Naive thymus-derived CD4-positive, alpha-beta T cell (primary cell): ENCODE measurements around the gene BOLA2B. TPM values are rescaled to one million over a fixed set of nuclear protein-coding genes. Genes with fewer than 3 reads are reported as not detected.

Experiments used
- ATAC-seq: fragments of 150-1000 bp; cut with Tn5 transposase; 2 replicates; pipeline ENCODE4 v1.10.0; 2021; ENCODE audit warnings: mild to moderate bottlenecking, moderate library complexity
- CTCF ChIA-PET: fragments of 350-600 bp; sonication (Branson Sonifier 250); formaldehyde crosslinking; loops from one replicate; lab custom pipeline; 2021; ENCODE audit warnings: antibody characterized with exemption; lab: Charles Lee
- POLR2A ChIA-PET: fragments of 350-600 bp; sonication (Branson Sonifier 250); formaldehyde crosslinking; loops from one replicate; lab custom pipeline; 2021; ENCODE audit warnings: antibody characterized with exemption, inconsistent platforms; lab: Charles Lee
- DNase-seq, 9 donors: peaks; one replicate each; pipeline versions ENCODE4 v3.0.0 to v3.0.0-alpha.2; 2020 to 2022; ENCODE audit warnings: mixed read lengths in 1 of 9
- H3K27ac ChIP-seq: one replicate; pipeline ENCODE4 v1.7.0; 2013; ENCODE audit warnings: mild to moderate bottlenecking, low read depth, low read length, moderate library complexity
- H3K27me3 ChIP-seq, 2 donors: one replicate each; pipeline ENCODE4 v1.7.0; 2013; ENCODE audit warnings: low read length in 2 of 2, mild to moderate bottlenecking in 2 of 2, moderate library complexity in 2 of 2; ENCODE audit not compliant: control insufficient read depth in 2 of 2, insufficient read depth in 2 of 2
- H3K36me3 ChIP-seq, 3 experiments: 1 replicate in 2 of 3; 2 replicates in 1 of 3; pipeline ENCODE4 v1.7.0; 2013; ENCODE audit warnings: low read length in 3 of 3, mild to moderate bottlenecking in 3 of 3, moderate library complexity in 1 of 3; ENCODE audit not compliant: insufficient read depth in 3 of 3, control insufficient read depth in 2 of 3
- H3K4me1 ChIP-seq, 2 donors: one replicate each; pipeline ENCODE4 v1.7.0; 2013; ENCODE audit warnings: low read length in 2 of 2, mild to moderate bottlenecking in 2 of 2, moderate library complexity in 1 of 2; ENCODE audit not compliant: control insufficient read depth in 2 of 2, insufficient read depth in 2 of 2
- H3K4me3 ChIP-seq: 2 replicates; pipeline ENCODE4 v1.7.0; 2013; ENCODE audit warnings: mild to moderate bottlenecking, low read length
- H3K9me3 ChIP-seq, 3 experiments: 1 replicate in 2 of 3; 2 replicates in 1 of 3; pipeline ENCODE4 v1.7.0; 2013; ENCODE audit warnings: low read length in 3 of 3; ENCODE audit not compliant: control insufficient read depth in 2 of 3
- H3K27ac Mint-ChIP-seq, 9 donors: one replicate each; pipeline ENCODE4 v1.8.0; 2020 to 2022; ENCODE audit warnings: mixed read lengths in 9 of 9, mild to moderate bottlenecking in 8 of 9, moderate library complexity in 5 of 9, inconsistent platforms in 2 of 9
- H3K27me3 Mint-ChIP-seq, 5 donors: one replicate each; pipeline ENCODE4 v1.8.0; 2021 to 2022; ENCODE audit warnings: mixed read lengths in 5 of 5, mild to moderate bottlenecking in 1 of 5
- H3K36me3 Mint-ChIP-seq, 5 donors: one replicate each; pipeline ENCODE4 v1.8.0; 2020 to 2022; ENCODE audit warnings: mixed read lengths in 5 of 5, mild to moderate bottlenecking in 3 of 5, inconsistent platforms in 1 of 5
- H3K4me1 Mint-ChIP-seq, 7 donors: one replicate each; pipeline ENCODE4 v1.8.0; 2020 to 2022; ENCODE audit warnings: mixed read lengths in 7 of 7, mild to moderate bottlenecking in 3 of 7, inconsistent platforms in 1 of 7
- H3K4me3 Mint-ChIP-seq, 10 donors: one replicate each; pipeline ENCODE4 v1.8.0; 2020 to 2022; ENCODE audit warnings: mild to moderate bottlenecking in 10 of 10, mixed read lengths in 10 of 10, moderate library complexity in 6 of 10, inconsistent platforms in 2 of 10
- H3K9me3 Mint-ChIP-seq, 11 donors: one replicate each; pipeline ENCODE4 v1.8.0; 2020 to 2022; ENCODE audit warnings: mixed read lengths in 11 of 11, mild to moderate bottlenecking in 4 of 11, inconsistent platforms in 1 of 11, moderate library complexity in 1 of 11
- intact Hi-C, 2 donors: fragments of 100-400 bp; cut with micrococcal nuclease; formaldehyde crosslinking; loops; one replicate each; pipeline ENCODE4 v1.15.1; 2023
- polyA plus RNA-seq, 2 donors: library from polyadenylated mRNA; unstranded; fragments of 300-500 nt; fragmentation: Illumina TruSeq; gene quantifications; one replicate each; pipeline ENCODE4 v1.2.3, GENCODE V29; 2021
- total RNA-seq, 6 experiments: library from RNA in 5 of 6; stranded (reverse) in 5 of 6; gene quantifications; 1 replicate in 5 of 6; 2 replicates in 1 of 6; pipeline ENCODE4 v1.2.3 and lab custom pipeline; 2021 to 2026

Gene BOLA2B
- total and polyA plus RNA-seq, 7 experiments from 2014 or later: 51.3 to 205 (median 72.1) TPM

DNA sequence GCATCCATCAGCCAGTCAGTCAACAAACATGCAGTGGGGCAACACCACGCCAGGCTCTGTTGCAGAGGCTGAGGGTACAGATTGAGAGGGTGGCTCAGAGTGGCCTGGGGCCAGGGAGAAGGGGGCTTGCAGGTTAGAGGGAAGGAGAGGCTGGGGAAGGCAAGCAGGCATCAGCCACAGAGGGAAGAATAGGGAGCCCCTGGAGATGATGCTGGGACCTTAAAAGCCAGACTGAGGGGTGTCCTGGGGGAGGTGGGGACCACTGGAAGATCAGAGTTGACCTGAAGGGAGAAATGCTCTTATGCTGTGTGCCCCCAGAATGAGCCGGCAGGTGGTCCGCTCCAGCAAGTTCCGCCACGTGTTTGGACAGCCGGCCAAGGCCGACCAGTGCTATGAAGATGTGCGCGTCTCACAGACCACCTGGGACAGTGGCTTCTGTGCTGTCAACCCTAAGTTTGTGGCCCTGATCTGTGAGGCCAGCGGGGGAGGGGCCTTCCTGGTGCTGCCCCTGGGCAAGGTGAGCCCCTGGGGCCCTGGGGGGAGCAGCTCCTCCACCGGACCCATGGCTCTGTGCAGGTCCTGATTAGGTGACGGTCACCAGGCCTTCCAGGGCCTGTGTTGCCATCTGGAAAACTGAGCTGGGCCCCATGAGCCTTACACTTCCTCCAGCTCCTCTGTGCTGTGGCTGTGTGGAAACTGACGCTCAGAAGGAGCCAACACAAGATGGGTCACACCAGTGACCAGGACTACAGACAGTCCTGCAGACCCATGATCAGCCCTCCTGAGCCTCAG, 8.4 kb downstream of the BOLA2B start:
- intact Hi-C loops: no loop called here
- peaks cover 9 to 35% (median 26%) of the 10 kb centered on the region in 3 experiments for H3K36me3 ChIP-seq
- peak overlapping the region; percentile 93 to 97 (median 96) for H3K27ac Mint-ChIP-seq
- peak overlapping the region; percentile 96 to 99 (median 98) for H3K4me3 Mint-ChIP-seq
- H3K4me1 ChIP-seq: peaks cover 28 to 36% of the 10 kb centered on the region in 2 donors
- H3K4me1 Mint-ChIP-seq: peaks cover 19 to 36% (median 28%) of the 10 kb centered on the region in 7 donors
- H3K27me3 Mint-ChIP-seq: no peaks in the 10 kb centered on the region
- no peaks in the 10 kb centered on the region for H3K27me3 ChIP-seq
- ChIA-PET CTCF (interaction anchor here (1.0 to 2.8 kb wide), 3 partner anchors 65 to 224 kb away, joined by 3 to 16 read pairs (median 4); partner anchors contain the start of gene TBX6), POLR2A (interaction anchor here (0.6 to 7.7 kb wide), 31 partner anchors 9 to 474 kb away, joined by 3 to 216 read pairs (median 4); partner anchors contain the start of genes ALDOA, C16orf54, GDPD3 and KIF22)
- peak overlapping the region; percentile 100 for H3K4me3 ChIP-seq
- peak in 3 of 9 donors; percentile 14 to 38 (median 14) for DNase-seq
- no peak for ATAC-seq
- peaks cover 0 to 5% (median 0%) of the 10 kb centered on the region in 11 donors for H3K9me3 Mint-ChIP-seq
- no peaks in the 10 kb centered on the region for H3K9me3 ChIP-seq
- H3K36me3 Mint-ChIP-seq: peaks cover 4 to 38% (median 21%) of the 10 kb centered on the region in 5 donors
- H3K27ac ChIP-seq: peak overlapping the region; percentile 85

DNA sequence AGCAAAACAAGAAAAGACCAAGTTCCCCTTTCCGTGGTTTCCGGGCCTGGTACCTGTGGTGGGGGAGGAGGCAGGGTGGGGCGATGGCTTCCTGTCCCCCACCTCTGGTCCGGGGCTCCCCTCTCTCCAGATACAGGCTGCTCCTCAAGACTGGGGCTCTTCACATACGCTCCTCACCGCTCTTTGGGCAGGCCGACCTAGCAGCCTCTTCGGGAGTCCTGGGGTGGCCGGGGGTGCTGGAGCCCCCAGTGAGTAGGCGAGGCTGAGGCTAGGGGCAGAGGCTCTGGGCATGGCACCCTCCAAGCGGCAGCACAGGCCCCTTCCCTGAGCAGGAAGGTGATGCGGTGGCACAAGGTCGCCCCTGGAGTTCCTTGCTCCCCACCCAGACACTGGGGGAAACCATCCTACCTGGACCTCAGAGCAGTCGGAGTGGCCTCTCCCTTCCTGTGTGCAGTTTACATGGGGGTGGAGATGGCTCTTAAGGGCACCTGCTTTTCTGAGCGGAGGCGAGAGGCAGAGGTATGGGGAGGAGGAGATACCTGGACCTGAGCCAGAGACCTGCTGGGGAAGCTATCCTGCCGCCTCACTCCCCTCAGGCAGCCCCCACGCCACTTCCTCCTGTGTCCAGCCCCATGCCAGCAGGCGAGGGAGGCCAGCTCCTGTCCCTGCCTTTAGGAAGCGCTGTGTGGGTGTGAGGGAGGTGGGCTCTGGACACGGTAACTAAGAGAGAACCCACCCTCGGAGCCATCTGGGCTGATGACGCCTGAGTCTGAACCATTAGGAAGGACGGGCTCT, 9.2 kb downstream of the BOLA2B start:
- H3K27ac Mint-ChIP-seq: peak overlapping the region; percentile 91 to 97 (median 96)
- H3K36me3 ChIP-seq: peaks cover 9 to 35% (median 26%) of the 10 kb centered on the region in 3 experiments
- H3K27ac ChIP-seq: peak overlapping the region; percentile 85
- intact Hi-C loops: no loop called here
- POLR2A ChIA-PET: interaction anchor here (0.6 to 7.7 kb wide), 39 partner anchors 8 to 466 kb away, joined by 3 to 216 read pairs (median 4); partner anchors contain the start of genes ALDOA, GDPD3, KIF22 and MAPK3
- ATAC-seq (peak; percentile 65), DNase-seq (peak; percentile 45 to 91 (median 88))
- no peaks in the 10 kb centered on the region for H3K27me3 ChIP-seq
- peaks cover 28 to 36% of the 10 kb centered on the region in 2 donors for H3K4me1 ChIP-seq
- H3K9me3 ChIP-seq: no peaks in the 10 kb centered on the region
- CTCF ChIA-PET: interaction anchor here (0.6 to 1.0 kb wide), 5 partner anchors 41 to 225 kb away, joined by 3 to 4 read pairs (median 3); no protein-coding TSS in a partner anchor
- H3K4me1 Mint-ChIP-seq: peaks cover 19 to 36% (median 28%) of the 10 kb centered on the region in 7 donors
- H3K27me3 Mint-ChIP-seq: no peaks in the 10 kb centered on the region
- peak overlapping the region; percentile 96 to 99 (median 98) for H3K4me3 Mint-ChIP-seq
- H3K36me3 Mint-ChIP-seq: peaks cover 4 to 38% (median 21%) of the 10 kb centered on the region in 5 donors
- peak overlapping the region; percentile 100 for H3K4me3 ChIP-seq
- H3K9me3 Mint-ChIP-seq: peaks cover 0 to 5% (median 0%) of the 10 kb centered on the region in 11 donors

GRCh38 chr16:30183233-30184095, 10.0 kb downstream of the BOLA2B start, which contains the start of gene CORO1A:
CORO1A (plus strand) TSS chr16:30183602; CDS start chr16:30185210, 1,608 bp downstream.
- H3K36me3 Mint-ChIP-seq: peaks cover 4 to 38% (median 21%) of the 10 kb centered on the region in 5 donors
- H3K4me3 ChIP-seq: peak within 1 kb of the TSS; percentile 100
- intact Hi-C loops: loop anchor here in 1 of 2 donors (1.0 kb wide), 4 partner anchors 40 to 118 kb away; partner anchors contain the start of genes ALDOA, MAPK3 and YPEL3
- no peaks in the 10 kb centered on the region for H3K27me3 Mint-ChIP-seq
- ChIA-PET POLR2A (interaction anchor here (0.5 to 7.7 kb wide), 44 partner anchors 8 to 475 kb away, joined by 3 to 216 read pairs (median 4); partner anchors contain the start of genes ALDOA, FBRS, GDPD3 and KCTD13), CTCF (interaction anchor here (0.6 to 1.0 kb wide), 3 partner anchors 40 to 89 kb away, joined by 3 to 4 read pairs (median 3); no protein-coding TSS in a partner anchor)
- H3K4me3 Mint-ChIP-seq: peak within 1 kb of the TSS; percentile 96 to 99 (median 98)
- DNase-seq: peak; percentile 71 to 89 (median 85)
- H3K27ac Mint-ChIP-seq: peak within 1 kb of the TSS; percentile 91 to 97 (median 96)
- peaks cover 0 to 5% (median 0%) of the 10 kb centered on the region in 11 donors for H3K9me3 Mint-ChIP-seq
- H3K36me3 ChIP-seq: peaks cover 9 to 35% (median 26%) of the 10 kb centered on the region in 3 experiments
- H3K9me3 ChIP-seq: no peaks in the 10 kb centered on the region
- peaks cover 19 to 36% (median 28%) of the 10 kb centered on the region in 7 donors for H3K4me1 Mint-ChIP-seq
- peak within 1 kb of the TSS; percentile 85 for H3K27ac ChIP-seq
- H3K27me3 ChIP-seq: no peaks in the 10 kb centered on the region
- peak; percentile 72 for ATAC-seq
- peaks cover 28 to 36% of the 10 kb centered on the region in 2 donors for H3K4me1 ChIP-seq

DNA sequence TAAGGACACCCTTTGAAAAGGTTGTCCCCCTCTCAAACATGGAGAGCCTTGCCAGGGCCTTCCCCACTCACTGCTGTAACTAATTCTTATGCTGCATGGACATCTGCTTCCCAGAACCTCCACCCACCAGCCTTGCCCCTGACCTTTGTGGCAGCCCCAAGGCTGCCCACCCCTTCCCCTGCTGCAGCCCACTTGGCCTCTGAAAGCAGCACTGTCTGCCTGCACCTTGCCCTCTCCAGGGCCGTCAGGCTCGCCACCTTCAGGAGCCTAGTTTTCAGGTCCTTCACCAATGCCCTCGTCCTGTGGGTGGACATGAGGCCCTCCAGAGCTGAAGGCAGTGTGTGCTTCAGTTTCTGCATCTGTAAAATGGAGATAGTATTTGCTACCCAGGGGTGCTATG, 12.7 kb downstream of the BOLA2B start:
- Mint-ChIP-seq H3K27ac (peak overlapping the region in 4 of 9 donors; percentile 25 to 65 (median 47)), H3K36me3 (peaks cover 0 to 18% (median 10%) of the 10 kb centered on the region in 5 donors), H3K4me1 (peaks cover 10 to 19% (median 14%) of the 10 kb centered on the region in 7 donors), H3K4me3 (peak overlapping the region in 2 of 10 donors; percentile 37 to 72), H3K27me3 (no peaks in the 10 kb centered on the region), H3K9me3 (no peaks in the 10 kb centered on the region)
- Histone ChIP-seq H3K4me3 (no peak overlapping the region), H3K4me1 (peaks cover 9 to 13% of the 10 kb centered on the region in 2 donors), H3K9me3 (no peaks in the 10 kb centered on the region), H3K36me3 (peaks cover 0 to 17% (median 8%) of the 10 kb centered on the region in 3 experiments), H3K27me3 (no peaks in the 10 kb centered on the region), H3K27ac (no peak overlapping the region)
- ChIA-PET CTCF (interaction anchor here (0.7 to 1.0 kb wide), 2 partner anchors 88 to 482 kb away, joined by 3 read pairs; no protein-coding TSS in a partner anchor), POLR2A (interaction anchor here (0.8 to 7.7 kb wide), 3 partner anchors 64 to 133 kb away, joined by 3 to 116 read pairs (median 4); partner anchors contain the start of gene GDPD3)
- intact Hi-C loops: no loop called here
- no peak for DNase-seq
- ATAC-seq: no peak

DNA sequence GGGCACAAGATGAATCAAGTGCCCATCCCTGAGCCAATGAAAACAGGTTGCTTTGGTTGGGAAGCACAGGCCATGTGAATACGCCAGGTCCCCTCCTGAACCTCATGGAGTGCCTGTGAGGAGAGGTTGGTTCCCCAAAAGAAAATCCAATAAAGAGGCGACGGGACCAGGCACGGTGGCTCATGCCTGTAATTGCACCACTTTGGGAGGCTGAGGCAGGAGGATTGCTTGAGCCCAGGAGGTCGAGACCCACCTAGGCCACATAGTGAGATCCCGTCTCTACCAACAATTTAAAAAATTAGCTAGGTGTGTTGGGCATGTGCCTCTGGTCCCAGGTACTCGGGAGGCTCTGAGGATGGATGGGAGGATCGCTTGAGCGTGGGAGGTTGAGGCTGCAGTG, 13.5 kb downstream of the BOLA2B start:
- Histone ChIP-seq H3K27ac (no peak overlapping the region), H3K4me1 (peaks cover 9% of the 10 kb centered on the region in 2 donors), H3K9me3 (no peaks in the 10 kb centered on the region), H3K36me3 (peaks cover 0 to 10% (median 8%) of the 10 kb centered on the region in 3 experiments), H3K4me3 (no peak overlapping the region), H3K27me3 (no peaks in the 10 kb centered on the region)
- Mint-ChIP-seq H3K27me3 (no peaks in the 10 kb centered on the region), H3K4me3 (no peak overlapping the region), H3K9me3 (no peaks in the 10 kb centered on the region), H3K4me1 (peaks cover 8 to 17% (median 14%) of the 10 kb centered on the region in 7 donors), H3K27ac (peak overlapping the region in 3 of 9 donors; percentile 5 to 30 (median 22)), H3K36me3 (peaks cover 0 to 11% (median 9%) of the 10 kb centered on the region in 5 donors)
- DNase-seq (no peak), ATAC-seq (no peak)
- ChIA-PET POLR2A (interaction anchor here (0.6 to 1.5 kb wide), 4 partner anchors 65 to 371 kb away, joined by 3 to 8 read pairs (median 4); no protein-coding TSS in a partner anchor), CTCF (interaction anchor here (0.6 to 1.0 kb wide), 4 partner anchors 78 to 482 kb away, joined by 3 to 4 read pairs (median 3); no protein-coding TSS in a partner anchor)
- intact Hi-C loops: no loop called here
